DMS114 treated with DMSO at 0.1 percent for 48 hours (cell line): Measurements from ENCODE around the gene CHN2.

Experiments
- DNase-seq: peaks from one replicate; lab custom pipeline; 2025; ENCODE audit not compliant: unreplicated experiment; lab: John Stamatoyannopoulos, UW

The CHN2 gene

DNA sequence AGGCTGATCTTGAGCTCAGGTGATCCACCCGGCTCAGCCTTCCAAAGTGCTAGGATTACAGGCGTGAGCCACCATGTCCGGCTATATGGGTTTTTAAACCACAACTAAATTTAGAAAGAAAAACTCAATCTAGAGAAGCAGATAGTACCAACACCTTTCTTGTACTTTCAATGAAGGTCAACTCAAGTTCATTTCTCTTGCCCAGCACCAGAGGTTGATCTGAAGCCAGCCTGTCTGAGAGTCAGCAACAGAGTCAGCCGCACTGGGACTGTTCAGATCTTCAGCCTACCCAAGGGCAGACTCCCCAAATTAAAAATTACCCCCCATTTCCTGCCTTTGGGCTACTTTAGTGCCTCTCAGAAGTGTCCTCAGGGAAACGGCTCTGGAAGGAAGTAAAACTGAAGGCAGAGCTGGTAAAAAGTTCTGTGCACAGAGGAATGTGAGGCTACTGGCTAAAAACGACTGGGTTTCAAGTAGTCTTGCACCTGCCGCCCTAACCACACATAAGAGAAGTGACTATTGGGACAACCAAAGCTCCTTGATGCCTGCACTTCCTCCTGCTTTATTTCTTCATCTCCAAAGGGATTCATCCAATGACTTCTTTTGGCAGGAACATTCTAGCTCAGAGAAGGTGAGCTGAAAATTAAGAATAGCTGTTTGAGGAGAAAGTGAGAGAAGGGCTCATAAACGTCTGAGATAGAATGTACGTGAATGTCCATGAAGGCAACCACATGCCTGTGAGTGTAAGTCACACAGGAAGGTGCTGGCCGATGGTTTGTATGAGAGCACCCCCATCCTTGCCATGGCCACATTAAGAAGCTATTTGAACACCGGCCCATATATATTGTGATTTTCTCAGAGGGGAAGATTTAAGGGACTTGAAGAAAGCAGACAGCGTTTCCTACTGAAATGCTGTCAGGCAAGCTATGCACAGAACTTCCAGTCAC is 226.7 kb downstream of the CHN2 start:
- no peak for DNase-seq

DNA sequence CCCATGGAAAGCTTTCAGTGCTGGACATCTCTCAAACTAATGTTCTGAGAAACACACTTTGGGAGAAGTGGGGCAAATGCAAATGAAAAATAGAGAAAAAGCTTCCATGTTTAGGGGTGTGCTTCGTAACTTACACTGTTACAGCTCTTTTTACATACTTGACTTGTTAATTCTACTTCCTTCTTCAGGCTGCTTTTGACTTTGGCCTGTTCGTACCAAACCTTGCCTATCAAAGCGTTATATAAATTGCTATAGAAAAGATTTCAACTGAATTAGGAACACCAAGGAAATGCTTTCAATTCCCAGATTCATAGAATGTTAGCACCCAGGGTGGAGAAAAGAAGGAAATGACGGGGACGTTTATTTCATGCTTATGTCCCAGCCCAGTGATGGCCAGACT is 228.3 kb downstream of the CHN2 start:
- DNase-seq, result no peak

DNA sequence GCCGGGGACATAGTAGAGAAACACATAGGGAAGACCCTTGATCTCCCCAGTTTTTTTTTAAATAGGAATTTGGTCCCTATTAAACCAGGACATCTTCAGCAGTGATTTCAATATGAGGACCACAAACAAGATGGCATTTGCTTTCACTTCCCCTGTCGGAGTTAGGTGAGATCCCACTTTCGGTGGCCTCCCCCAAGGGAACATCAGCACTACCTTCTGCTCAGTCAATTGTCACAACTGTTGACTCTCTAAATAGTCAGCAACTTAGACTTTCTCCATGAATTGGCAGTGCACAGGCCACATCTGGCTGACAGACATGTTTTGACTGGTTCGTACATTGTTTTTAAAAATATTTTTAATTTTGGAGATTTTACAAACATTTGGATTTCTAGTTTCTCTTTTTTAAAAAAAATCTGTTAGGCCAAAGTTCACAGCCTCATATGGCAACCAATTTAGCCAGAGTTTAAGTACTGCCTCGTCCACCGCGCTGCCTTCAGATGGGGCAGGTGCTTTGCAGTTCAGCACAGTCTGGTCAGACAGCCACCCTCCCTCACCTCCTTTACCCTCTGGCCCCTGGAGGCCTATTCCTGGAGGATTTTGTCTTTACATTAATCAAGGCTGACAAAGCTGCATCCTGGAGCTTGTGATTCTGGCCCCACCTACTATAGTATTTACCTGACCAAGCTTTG is 229.9 kb downstream of the CHN2 start:
- DNase-seq, result no peak

DNA sequence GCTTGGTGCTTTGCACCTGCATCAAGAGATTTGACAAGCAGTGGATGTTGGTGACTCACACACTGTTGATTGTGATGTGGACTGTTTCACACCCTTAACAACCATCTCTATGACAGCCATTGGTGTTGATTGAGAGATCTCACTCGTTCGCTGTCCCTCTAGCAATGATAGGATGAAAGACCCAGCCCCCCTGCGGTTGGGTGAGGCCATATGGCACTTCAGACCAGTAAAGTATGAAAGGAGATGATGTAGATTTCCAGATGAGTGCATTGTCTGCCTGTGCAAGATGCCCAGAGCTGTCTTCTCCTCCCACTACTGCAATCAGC is 230.4 kb downstream of the CHN2 start:
- no peak for DNase-seq

DNA sequence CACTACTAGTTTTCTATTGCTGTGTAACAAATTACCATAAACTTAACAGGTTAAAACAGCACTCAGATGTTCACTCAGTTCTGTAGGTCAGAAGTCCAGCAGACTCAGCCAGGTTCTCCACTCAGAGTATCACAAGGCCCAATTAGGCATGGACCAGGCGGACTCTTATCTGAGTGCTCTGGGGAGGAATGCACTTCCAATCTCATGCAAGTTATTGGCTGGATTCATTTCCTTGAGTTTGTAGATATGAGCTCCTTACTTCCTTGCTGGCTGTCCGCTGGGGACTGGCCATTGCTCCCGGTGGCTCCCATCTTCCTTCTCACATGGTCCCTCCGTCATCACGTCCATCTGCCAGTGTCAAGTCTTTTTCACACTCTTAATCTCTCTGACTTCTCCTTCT is 232.0 kb downstream of the CHN2 start:
- DNase-seq, result no peak

DNA sequence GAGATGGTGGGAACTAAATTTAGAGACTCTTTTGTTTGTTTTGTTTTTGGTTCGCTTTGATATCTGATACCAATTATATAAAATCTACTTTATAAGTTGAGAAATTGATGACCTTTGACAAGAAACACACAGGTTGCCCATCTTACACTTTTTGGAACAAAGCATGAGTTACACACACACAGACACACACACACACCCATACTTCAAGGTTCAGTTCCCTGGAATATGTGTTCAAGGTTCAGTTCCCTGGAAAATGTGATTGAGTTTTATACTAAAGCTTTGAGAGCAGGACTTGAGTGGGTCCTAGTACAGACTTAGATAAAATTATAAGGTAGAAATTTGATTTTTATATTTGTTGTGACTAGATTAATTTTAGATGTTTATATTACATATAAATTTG is 234.8 kb downstream of the CHN2 start:
- DNase-seq, result no peak

DNA sequence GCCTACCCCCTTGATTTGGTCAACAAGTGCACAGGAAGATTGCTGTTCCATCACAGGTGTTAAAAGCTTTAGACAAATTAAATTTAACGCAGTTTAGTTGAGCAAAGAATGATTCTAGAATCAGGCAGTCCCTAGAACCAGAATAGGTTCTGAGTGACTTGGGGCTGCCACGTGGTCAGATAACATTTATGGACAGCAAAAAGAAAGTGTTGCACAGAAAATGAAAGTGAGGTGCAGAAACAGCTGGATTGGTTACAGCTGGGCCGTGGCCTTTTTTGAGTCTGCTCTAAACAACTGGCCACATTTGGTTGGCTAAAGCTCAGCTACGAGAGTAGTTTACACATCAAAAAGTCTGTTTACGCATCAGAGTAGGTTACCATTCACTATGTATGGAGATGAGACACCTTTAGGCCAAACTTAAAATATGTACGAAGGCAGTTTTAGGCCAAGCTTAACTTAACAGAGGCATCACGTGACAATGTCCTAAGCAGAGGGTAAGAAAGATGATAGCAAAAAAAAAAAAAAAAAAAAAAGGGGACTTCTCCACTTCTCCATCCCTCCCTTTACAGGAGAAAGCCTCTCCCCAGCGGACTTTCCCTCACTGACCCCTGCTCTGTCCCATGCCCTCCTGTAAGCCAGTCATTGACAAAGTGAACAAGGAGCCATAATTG is 235.8 kb downstream of the CHN2 start:
- DNase-seq, result no peak

DNA sequence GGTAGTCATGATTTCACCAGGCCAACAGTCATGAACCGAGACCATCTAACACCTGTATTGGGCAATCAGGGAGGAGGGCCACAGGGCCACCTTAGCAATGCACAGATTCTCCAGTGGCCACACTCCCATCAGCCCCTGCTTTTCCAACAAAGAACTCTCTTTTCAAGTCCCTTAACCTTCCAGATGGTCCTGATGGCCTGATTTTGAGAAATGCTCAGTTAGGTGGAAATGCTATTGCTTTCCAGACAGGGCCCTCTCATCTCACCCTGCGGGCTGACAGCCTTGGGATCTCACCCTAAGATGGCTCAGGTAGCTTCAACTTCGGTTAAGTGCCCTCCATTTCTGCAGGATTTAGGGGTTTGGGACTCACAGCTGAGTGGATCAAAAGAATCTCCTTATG is 237.1 kb downstream of the CHN2 start:
- DNase-seq, result no peak

DNA sequence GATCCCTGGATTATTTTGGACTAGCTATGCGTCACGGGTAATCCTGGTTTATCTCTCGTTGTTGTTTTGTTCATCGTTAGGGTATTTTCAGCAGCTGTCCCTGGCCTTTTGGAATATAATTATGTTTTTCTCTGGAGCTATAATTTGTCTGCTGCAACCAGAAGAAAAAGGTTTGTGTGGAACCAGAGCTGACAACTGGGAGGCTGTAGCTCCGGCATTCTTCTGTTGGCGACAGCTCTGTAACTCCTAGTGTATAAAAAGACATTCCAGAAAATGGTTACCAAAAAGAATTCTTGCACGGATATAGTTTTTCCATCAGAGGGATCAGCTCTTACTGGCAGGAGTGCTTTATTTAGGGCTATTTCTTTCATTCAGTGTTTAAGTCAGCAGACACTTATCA is 238.1 kb downstream of the CHN2 start:
- DNase-seq, result no peak

DNA sequence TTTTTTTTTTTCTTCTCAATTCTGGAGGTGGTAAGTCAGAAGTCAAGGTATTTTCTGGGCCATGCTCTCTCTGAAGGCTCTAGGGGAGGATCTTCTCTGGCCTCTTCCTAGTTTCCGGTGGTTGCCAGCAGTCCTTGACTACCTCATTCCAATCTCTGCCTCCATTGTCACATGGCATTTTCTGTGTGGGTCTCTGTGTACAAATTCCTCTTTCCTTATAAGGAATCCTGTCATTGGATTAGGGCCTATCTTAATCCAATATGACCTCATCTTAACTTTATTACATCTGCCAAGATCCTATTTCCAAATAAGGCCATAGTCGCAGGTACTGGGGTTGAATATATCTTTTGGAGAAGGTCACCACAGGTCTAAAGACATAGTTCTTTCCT is 239.8 kb downstream of the CHN2 start:
- DNase-seq, result no peak

DNA sequence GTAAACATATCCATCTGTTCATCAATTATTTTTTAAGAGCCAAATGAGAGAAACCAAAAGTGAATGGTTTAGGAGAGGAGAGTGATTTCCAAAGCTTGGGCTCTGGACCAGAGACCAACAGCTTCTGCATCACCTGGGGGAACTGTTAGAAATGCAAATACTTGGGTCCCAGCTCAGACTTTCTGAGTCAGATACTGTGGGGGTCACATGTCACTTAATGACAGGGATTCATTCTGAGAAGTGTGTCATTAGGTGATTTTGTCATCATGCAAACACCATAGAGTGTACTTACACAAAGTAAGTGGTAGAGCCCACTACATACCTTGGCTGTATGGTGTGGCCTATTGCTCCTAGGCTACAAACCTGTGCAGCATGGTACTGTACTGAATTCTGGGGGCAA is 240.6 kb downstream of the CHN2 start:
- no peak for DNase-seq

DNA sequence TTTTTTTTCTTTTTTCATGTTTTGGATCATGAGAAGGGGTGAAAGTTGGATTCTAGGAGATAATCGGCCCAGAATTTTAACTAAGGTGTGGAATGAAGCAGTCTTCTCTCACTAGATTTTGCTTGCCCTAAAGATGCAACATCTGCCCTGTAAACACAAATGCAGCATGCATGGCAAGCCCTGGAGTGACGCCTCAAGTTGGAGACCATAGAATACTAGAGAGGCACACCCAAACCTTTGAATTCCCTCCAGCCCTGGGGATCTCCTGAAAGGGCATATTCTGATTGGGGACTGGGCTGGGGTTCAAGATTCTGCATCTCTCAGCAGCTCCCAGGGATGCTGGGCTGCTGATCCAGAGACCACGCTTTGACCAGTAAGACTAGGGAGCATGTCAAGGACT is 241.3 kb downstream of the CHN2 start:
- no peak for DNase-seq

DNA sequence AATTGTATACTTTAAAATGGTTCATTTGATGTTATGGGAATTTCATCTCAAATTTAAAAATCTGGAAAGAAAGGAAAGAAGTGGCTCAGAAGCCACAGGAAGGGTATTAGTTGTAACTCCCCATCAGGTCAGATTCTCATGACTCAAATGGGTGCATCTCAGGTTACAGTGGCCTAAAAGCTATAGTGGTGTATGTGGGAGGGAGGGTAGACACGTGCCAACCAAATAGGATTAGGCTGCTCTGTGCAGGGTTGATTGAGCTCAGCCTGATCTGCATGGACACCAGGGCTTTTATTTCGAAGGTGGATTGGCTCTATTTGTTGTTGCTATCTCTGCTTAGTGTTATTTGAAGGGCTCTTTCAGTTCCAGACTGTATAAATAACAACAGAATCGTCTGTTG is 247.6 kb downstream of the CHN2 start:
- DNase-seq, result no peak

DNA sequence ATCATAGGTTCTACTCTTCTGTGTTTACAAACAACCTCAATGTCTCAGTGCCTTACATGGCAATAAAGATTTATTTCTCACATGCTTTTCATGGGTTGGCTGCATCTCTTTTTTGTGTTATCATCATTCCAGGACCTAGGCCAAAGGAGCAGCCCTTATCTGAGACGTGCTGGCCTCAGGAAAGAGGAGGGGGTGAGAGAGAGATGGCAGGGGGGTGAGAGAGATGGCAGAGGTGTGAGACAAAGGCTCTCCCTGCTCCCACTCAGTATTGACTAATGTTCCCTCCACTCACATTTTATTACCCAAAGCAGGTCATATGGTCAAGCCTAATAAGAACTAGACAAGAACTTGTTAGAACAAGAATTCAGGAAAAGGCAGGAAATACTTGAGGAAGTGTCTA is 249.0 kb downstream of the CHN2 start:
- no peak for DNase-seq

DNA sequence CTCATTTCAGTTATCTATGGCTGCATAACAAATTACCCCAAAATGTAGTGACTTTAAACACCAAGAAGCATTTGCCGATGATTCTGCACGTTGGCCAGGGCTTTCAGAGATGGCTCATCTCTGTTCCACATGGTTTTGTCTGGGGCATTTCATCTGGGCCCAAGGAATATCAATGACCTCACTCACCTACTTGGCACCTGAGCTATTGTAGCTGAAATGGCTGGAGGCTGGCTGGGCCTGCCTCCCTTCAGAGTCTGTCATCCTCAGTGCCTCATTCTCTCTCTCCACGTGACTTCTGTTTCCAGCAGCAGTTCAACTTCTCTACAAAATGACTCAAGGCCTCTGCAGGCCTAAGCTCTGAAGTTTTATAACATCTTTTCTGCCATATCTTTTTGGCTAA is 249.7 kb downstream of the CHN2 start:
- no peak for DNase-seq

DNA sequence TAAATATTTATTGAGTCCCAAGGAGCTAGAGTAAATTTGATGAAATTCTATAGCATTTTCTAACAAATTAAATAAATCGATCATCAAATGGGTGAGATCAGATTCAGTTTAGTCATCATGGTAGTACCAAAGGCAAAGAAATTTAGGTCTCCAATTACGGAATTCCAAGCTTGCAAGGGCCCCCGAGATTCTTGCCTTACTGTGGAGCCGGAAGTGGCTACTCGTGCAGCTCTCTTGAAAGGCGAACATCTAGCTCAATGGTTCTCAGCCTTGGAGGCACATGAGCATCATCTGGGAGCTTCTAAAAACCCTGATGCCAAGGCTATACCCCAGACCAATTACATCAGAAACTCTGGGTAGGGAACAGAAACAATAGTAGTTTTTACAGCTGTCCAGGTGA is 251.2 kb downstream of the CHN2 start:
- no peak for DNase-seq

DNA sequence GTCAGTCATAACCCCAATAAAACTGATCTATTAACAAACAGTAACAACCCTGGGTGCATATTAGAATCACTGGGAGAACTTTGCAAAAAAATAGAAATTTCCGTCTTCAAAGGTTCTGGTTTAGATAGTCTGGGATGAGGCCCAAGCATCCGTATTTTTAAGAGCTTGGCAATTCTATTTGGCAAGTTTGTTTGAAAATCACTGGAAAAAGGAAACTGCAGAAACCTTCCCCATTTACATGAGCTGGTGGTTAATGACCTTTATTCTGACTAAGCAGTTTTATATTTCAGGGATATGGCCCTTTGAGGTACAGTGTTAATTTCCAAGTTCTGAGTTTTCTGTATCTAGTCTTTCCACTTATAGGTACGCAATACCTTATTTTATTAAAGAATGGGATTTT is 253.3 kb downstream of the CHN2 start:
- no peak for DNase-seq

DNA sequence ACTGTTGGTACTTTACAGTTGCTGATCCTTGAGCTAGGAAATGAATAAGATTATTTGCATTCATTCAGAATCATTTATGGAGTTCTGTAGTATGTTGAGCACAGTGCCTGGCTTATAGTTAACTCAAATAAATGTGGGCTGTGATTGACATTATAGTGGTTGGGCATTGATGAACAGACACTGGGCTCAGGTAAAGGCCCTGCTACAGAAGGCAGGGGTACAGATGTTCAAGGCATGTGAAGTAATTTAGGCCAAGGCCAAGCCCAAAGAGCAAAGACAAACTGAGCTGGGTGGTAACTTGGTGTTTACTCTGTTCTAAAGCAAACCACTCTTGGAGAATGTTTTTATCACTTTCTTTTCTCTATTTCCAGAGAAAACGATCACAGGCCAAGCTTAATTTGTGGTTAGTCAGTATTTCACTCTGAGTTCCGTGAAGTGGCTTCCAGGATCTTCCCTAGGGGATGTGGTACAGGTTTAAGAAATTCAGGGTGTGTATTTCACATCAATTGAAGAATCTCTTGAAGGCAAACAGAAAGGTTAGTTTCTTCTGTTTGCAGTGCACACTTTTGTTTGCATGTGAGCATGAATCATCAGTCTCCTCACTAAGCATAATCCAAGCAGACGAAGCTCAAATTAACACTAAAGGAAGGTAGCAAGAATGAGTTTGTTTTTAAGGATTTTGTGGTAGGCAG is 255.1 kb downstream of the CHN2 start:
- DNase-seq, result no peak

DNA sequence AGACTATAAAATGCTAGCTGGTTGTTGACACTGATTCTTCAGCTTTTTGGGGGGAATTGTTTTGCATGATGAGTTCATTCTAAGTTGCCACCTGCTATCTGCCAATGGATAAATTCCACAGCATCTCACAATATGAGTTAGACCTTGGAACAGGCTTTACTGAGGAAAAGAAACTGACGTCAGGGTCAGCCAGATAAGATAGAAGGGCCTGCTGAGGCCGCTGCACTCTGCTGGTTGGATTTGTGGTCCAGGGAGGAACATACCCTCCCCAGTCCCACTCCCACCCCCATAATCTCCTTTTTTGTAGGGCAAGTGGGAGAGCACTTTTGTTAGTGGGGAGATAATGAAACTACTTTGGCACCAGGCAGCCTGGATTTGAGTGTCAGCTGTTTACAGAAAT is 258.4 kb downstream of the CHN2 start:
- no peak for DNase-seq

DNA sequence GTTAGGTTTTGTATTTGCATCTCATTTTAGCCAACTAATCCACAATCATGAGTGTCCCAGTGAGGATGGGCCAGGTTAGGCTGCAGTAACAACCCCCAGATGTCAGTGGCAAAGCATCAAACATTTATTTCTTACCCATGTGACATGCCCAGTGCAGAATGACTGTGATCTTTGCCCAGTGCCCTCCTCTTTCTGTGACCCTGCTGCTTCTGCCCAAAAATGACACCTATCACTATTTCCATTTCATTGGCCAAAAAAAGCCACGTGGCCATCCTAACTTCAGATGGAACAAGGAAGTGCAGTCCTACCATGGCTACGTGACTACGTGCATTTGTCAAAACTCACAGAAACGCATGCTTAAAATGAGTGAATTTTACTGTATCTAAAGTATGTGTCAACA is 259.9 kb downstream of the CHN2 start:
- DNase-seq, result no peak

DNA sequence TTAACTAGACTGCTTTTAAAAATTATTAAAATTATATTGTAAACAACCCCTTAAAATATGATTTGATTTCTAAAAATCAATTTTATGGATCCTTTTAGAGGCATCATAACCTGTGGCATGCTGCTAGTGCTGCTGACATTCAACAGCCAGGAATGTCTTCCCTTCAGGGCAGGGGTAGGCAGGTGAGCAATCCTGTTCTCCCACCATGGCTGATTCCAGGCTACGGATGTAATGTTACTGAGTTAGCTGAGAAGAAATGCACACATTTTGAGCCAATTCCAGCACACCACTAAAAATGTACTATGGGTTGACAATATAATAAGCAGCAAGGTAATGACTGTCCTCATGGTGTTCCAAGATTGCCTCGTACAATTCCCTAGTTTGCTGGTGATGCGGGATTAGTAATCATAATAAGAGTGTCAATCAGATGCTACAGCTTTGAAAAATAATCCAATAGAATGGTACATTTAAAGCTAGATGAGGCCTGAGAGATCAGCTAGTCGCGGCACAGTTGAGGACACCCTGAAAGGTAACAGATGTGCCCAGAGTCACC is 260.4 kb downstream of the CHN2 start:
- DNase-seq, result no peak
